Measurements from ENCODE around the gene ARSJ. TPM values are rescaled to one million over a fixed set of nuclear protein-coding genes. Genes with fewer than 3 reads are reported as not detected.

The ARSJ gene
- total and polyA plus RNA-seq, 9 donors = 2.4 to 6.9 (median 4.3) TPM

DNA sequence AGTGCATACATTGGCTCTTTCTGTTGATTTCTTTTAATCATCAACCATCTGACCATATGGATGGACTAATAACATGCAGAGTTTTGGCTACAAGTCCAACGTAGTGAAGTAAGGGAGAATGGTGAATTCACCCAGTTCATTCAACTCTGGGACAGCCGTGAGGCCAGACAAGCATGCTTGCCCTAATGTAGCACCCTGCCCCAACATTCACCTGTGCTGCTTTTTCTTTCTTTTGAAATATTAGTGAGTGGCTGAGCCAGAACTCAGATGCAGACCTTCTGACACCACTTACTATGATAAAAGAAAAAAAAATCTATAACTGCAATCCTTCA is 17.5 kb downstream of the ARSJ start:
- H3K27me3 ChIP-seq (ENCODE audit: control insufficient read depth, insufficient read depth, low read length) = no peaks in the 10 kb centered on the region
- no peak overlapping the region for H3K27ac ChIP-seq (ENCODE audit: low read length)
- no peak for DNase-seq
- H3K4me1 ChIP-seq (ENCODE audit: control insufficient read depth, insufficient read depth, low read length) = no peaks in the 10 kb centered on the region
- no peak overlapping the region for H3K4me3 ChIP-seq (ENCODE audit: low read length)
- no peaks in the 10 kb centered on the region for H3K36me3 ChIP-seq (ENCODE audit: control insufficient read depth, insufficient read depth, low read length)
- no CpG with 5 or more reads among the region's 2 CpGs for WGBS (ENCODE audit: insufficient coverage)
- no peaks in the 10 kb centered on the region for H3K9me3 ChIP-seq (replicated peaks; ENCODE audit: control insufficient read depth, low read depth, low read length)

DNA sequence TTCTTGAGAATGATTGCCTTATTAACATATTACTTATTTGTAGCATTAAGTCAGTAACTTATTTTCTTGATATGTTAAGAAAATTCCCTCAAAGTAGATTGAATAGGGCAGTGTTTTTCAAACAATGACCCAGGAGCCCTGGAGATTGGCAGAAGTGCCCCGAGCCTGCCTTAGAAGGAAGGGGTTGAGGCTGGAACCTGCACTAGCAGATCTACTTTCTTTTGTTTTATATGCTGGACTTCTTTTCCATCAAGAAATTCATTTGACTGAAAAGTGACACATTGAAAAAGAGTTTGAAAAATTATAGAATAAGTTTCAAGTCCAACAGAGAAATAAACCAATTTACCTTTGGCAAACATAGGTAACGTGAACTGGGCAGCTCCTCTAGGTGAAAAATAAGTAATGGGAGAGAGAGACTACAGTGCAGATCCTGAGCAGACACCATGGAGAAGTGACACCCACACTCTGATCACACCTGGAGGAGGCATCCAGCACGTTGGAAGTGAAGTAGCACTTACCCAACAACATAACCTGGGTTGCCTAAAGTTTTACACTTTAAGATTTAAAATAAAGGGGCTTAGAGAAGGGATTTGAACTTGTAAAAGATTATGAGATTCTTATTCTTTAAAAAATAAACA is 18.6 kb downstream of the ARSJ start:
- H3K4me1 ChIP-seq (ENCODE audit: control insufficient read depth, insufficient read depth, low read length) = no peaks in the 10 kb centered on the region
- WGBS (ENCODE audit: insufficient coverage) = no CpG with 5 or more reads among the region's 3 CpGs
- H3K36me3 ChIP-seq (ENCODE audit: control insufficient read depth, insufficient read depth, low read length) = no peaks in the 10 kb centered on the region
- H3K27ac ChIP-seq (ENCODE audit: low read length) = no peak overlapping the region
- H3K4me3 ChIP-seq (ENCODE audit: low read length) = no peak overlapping the region
- no peaks in the 10 kb centered on the region for H3K9me3 ChIP-seq (replicated peaks; ENCODE audit: control insufficient read depth, low read depth, low read length)
- no peak for DNase-seq
- no peaks in the 10 kb centered on the region for H3K27me3 ChIP-seq (ENCODE audit: control insufficient read depth, insufficient read depth, low read length)

DNA sequence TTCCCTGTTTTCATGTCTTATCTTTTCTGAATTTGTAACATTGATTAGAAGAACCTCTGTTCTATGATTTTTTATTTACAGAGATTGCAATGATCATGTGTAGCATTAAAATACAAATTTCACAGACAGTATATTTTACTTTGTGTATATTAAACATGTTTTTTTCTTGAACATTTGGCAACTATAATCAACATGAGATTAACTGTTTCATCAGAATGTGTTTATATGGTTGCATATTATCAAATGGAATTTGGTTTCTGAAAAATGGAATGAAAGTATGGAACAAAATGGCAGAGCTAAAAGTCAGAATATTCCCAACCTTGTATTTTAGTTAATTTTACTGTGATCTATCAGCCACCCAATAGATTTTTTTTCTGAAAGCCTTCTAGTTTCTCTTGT is 19.9 kb downstream of the ARSJ start:
- H3K9me3 ChIP-seq (replicated peaks; ENCODE audit: control insufficient read depth, low read depth, low read length) = no peaks in the 10 kb centered on the region
- no peak overlapping the region for H3K4me3 ChIP-seq (ENCODE audit: low read length)
- H3K27me3 ChIP-seq (ENCODE audit: control insufficient read depth, insufficient read depth, low read length) = no peaks in the 10 kb centered on the region
- no peaks in the 10 kb centered on the region for H3K4me1 ChIP-seq (ENCODE audit: control insufficient read depth, insufficient read depth, low read length)
- no peak overlapping the region for H3K27ac ChIP-seq (ENCODE audit: low read length)
- no peak for DNase-seq
- no peaks in the 10 kb centered on the region for H3K36me3 ChIP-seq (ENCODE audit: control insufficient read depth, insufficient read depth, low read length)

DNA sequence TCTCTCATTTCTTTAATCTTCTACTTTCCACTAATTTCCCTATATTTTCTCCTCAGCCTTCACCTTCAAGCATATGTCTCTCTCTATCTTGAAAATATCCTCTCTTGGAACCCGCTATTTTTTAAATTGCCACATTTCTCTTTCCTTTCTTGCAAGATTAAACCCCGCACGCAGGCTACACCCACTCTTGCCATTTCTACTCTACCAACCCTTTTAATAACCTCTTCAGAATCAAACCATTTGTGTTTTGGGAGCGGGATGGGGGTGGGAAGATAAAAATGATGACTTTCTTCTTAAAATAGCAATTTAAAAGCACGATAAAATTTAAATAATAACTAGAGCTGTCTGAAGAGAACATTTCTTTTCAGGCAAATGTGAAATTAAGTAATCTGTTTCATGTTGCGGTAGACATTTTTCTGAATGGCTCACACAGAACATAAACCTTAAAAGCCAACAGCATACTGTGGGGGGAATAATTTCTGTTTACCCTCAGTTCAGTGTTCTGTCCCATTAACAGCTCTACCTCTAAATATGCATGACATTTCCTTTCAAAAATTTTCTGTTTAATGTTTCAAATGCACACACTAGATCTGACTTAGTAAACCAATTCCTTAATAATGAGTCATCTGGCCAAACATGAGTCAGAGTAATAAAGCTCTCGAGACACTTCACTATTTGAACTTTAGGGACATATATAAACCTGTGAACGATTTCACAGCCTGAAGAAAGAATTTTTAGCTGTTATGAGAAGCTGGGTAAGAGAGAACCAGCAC is 20.5 kb downstream of the ARSJ start:
- Histone ChIP-seq H3K9me3 (replicated peaks; ENCODE audit: control insufficient read depth, low read depth, low read length) (no peaks in the 10 kb centered on the region), H3K27me3 (ENCODE audit: control insufficient read depth, insufficient read depth, low read length) (no peaks in the 10 kb centered on the region), H3K4me1 (ENCODE audit: control insufficient read depth, insufficient read depth, low read length) (no peaks in the 10 kb centered on the region), H3K27ac (ENCODE audit: low read length) (no peak overlapping the region), H3K36me3 (ENCODE audit: control insufficient read depth, insufficient read depth, low read length) (no peaks in the 10 kb centered on the region), H3K4me3 (ENCODE audit: low read length) (no peak overlapping the region)
- WGBS (ENCODE audit: insufficient coverage) = 88% methylated on average over 1 of the region's 8 CpGs
- peak; percentile 76 for DNase-seq

DNA sequence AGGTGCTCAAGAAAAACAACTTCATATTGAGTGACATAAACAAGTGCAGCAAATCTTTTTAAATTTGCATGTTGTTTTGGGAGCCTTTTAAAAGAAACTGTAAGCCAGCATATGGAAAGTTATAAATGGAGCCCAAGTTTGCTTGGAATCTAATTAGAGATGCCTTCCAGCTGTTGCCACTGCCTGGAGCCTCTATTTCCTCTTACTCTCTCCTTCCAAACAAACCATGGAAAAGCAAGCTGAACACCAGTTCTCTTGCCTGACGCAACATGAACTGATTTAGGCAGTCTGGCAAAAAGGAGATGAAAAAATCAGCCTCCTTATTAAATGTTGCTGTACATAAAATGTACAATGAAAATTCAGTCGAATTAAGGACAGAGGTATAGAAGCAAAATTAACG is 21.5 kb downstream of the ARSJ start:
- no peaks in the 10 kb centered on the region for H3K27me3 ChIP-seq (ENCODE audit: control insufficient read depth, insufficient read depth, low read length)
- H3K27ac ChIP-seq (ENCODE audit: low read length) = no peak overlapping the region
- H3K36me3 ChIP-seq (ENCODE audit: control insufficient read depth, insufficient read depth, low read length) = no peaks in the 10 kb centered on the region
- WGBS (ENCODE audit: insufficient coverage) = no CpG with 5 or more reads among the region's 3 CpGs
- H3K4me3 ChIP-seq (ENCODE audit: low read length) = no peak overlapping the region
- DNase-seq = peak; percentile 7
- H3K4me1 ChIP-seq (ENCODE audit: control insufficient read depth, insufficient read depth, low read length) = no peaks in the 10 kb centered on the region
- no peaks in the 10 kb centered on the region for H3K9me3 ChIP-seq (replicated peaks; ENCODE audit: control insufficient read depth, low read depth, low read length)

DNA sequence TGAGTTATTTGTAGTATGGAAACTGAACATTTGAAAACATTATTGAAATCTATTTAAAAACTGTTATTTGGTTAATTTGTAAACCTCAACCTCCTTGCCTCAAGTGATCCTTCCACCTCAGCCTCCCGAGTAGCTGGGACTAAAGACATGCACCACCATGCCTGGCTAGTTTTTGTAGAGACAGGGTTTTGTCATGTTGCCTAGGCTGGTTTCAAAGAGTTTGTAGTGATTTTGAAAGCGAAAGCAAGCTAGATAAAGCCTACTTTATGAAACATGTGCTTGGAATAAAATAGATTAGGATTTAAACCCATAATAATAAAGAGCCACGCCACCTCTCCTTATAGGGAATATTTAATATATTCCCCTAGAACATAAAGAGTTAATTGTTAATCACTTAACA is 23.5 kb downstream of the ARSJ start:
- Histone ChIP-seq H3K27ac (ENCODE audit: low read length) (no peak overlapping the region), H3K36me3 (ENCODE audit: control insufficient read depth, insufficient read depth, low read length) (no peaks in the 10 kb centered on the region), H3K4me1 (ENCODE audit: control insufficient read depth, insufficient read depth, low read length) (no peaks in the 10 kb centered on the region), H3K27me3 (ENCODE audit: control insufficient read depth, insufficient read depth, low read length) (no peaks in the 10 kb centered on the region), H3K4me3 (ENCODE audit: low read length) (no peak overlapping the region), H3K9me3 (replicated peaks; ENCODE audit: control insufficient read depth, low read depth, low read length) (no peaks in the 10 kb centered on the region)
- no CpG with 5 or more reads among the region's 3 CpGs for WGBS (ENCODE audit: insufficient coverage)
- DNase-seq = no peak

DNA sequence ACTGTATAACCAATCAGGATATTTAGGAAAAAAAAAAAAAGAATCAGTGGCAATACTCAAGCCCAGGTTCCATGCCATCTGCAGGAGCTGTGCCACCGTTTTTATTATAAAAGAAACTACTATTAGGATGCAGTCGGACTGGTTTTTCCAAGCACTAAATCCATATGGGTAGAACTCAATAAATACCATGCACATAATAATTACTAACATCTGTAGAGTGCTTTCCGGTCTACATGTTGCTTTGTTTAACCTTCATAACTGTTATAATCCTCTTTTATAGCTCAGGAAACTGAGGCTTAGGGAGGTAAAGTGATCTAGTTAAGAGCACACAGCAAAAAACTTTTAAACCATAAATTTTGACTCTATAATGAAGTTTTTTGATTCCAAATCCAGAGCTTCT is 24.0 kb downstream of the ARSJ start:
- Histone ChIP-seq H3K27ac (ENCODE audit: low read length) (no peak overlapping the region), H3K4me3 (ENCODE audit: low read length) (no peak overlapping the region), H3K27me3 (ENCODE audit: control insufficient read depth, insufficient read depth, low read length) (no peaks in the 10 kb centered on the region), H3K36me3 (ENCODE audit: control insufficient read depth, insufficient read depth, low read length) (no peaks in the 10 kb centered on the region), H3K4me1 (ENCODE audit: control insufficient read depth, insufficient read depth, low read length) (no peaks in the 10 kb centered on the region), H3K9me3 (replicated peaks; ENCODE audit: control insufficient read depth, low read depth, low read length) (no peaks in the 10 kb centered on the region)
- 40% methylated on average over 1 of the region's 3 CpGs for WGBS (ENCODE audit: insufficient coverage)
- DNase-seq = no peak

DNA sequence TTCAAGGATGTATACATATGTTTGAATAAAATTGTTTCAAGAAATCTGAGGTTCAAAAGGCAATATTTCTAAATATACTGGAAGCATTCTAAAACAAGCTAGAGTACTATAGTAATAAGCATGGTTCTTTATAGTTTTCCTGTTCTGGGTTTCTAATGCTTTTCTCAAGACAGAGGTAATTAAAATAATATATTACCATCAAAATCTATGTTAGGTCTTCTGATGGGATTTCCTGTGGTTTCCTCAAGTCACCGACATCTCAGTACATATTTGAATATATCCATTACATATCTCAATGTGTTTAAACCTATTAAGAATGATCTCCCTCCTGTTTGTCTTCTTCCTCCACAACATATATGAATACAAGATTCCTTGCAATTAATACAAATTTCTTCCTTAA is 25.6 kb downstream of the ARSJ start:
- DNase-seq = no peak
- H3K27me3 ChIP-seq (ENCODE audit: control insufficient read depth, insufficient read depth, low read length) = no peaks in the 10 kb centered on the region
- no peaks in the 10 kb centered on the region for H3K36me3 ChIP-seq (ENCODE audit: control insufficient read depth, insufficient read depth, low read length)
- no peak overlapping the region for H3K27ac ChIP-seq (ENCODE audit: low read length)
- no peaks in the 10 kb centered on the region for H3K9me3 ChIP-seq (replicated peaks; ENCODE audit: control insufficient read depth, low read depth, low read length)
- no peak overlapping the region for H3K4me3 ChIP-seq (ENCODE audit: low read length)
- H3K4me1 ChIP-seq (ENCODE audit: control insufficient read depth, insufficient read depth, low read length) = peaks cover 2% of the 10 kb centered on the region
- WGBS (ENCODE audit: insufficient coverage) = no CpG with 5 or more reads among the region's 1 CpG

DNA sequence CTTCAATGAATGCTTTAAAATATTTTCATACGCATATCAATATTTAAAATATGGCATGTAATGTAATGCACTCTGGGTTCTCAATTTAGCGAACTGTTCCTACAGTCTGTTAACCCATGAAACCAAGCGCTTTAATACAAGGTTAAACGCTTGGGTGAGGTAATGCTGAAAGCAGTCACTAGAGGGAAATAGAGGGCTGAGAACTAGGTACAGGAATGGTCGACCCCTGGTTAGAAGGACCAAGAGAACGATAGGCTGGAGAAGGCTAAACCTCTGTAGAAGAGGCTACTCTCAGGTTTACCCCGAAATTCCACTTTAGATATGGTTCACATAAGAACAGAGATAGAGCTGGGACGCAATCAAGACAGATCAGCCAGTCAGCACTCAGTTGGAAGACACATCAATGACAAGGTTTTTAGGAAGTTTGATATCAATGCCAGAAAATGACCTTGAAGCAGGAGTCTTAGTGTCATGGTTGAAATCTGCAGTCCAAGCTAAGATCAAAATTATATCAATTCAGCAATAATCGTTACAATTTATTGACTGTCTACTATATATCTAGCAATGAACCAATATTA is 26.9 kb downstream of the ARSJ start:
- Histone ChIP-seq H3K27ac (ENCODE audit: low read length) (no peak overlapping the region), H3K36me3 (ENCODE audit: control insufficient read depth, insufficient read depth, low read length) (no peaks in the 10 kb centered on the region), H3K4me1 (ENCODE audit: control insufficient read depth, insufficient read depth, low read length) (peaks cover 2% of the 10 kb centered on the region), H3K4me3 (ENCODE audit: low read length) (no peak overlapping the region), H3K27me3 (ENCODE audit: control insufficient read depth, insufficient read depth, low read length) (no peaks in the 10 kb centered on the region), H3K9me3 (replicated peaks; ENCODE audit: control insufficient read depth, low read depth, low read length) (no peaks in the 10 kb centered on the region)
- WGBS (ENCODE audit: insufficient coverage) = 61% methylated on average over 6 of the region's 9 CpGs
- DNase-seq = peak; percentile 14

DNA sequence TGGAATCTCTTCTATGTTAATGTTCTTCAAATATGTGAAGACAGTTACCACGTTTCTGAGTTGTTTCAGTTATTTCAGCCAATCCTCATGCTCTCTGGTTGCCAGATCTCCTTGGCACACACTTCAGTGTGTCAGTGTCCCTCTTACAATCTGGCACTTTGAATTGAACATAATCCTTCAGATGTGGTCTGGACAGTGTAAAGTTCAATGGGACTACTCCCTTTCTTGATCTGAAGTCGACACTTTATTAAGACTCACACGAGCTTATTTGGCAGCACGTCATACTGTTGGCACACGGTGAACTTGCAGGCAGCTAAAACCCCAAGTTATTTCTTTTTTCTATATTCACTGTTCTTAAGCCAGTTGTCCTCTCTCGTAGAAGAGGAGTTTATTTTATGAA is 28.2 kb downstream of the ARSJ start:
- H3K4me1 ChIP-seq (ENCODE audit: control insufficient read depth, insufficient read depth, low read length) = peaks cover 2% of the 10 kb centered on the region
- H3K36me3 ChIP-seq (ENCODE audit: control insufficient read depth, insufficient read depth, low read length) = no peaks in the 10 kb centered on the region
- H3K4me3 ChIP-seq (ENCODE audit: low read length) = no peak overlapping the region
- H3K27me3 ChIP-seq (ENCODE audit: control insufficient read depth, insufficient read depth, low read length) = no peaks in the 10 kb centered on the region
- 47% methylated on average over 2 of the region's 6 CpGs for WGBS (ENCODE audit: insufficient coverage)
- H3K9me3 ChIP-seq (replicated peaks; ENCODE audit: control insufficient read depth, low read depth, low read length) = no peaks in the 10 kb centered on the region
- H3K27ac ChIP-seq (ENCODE audit: low read length) = no peak overlapping the region
- DNase-seq = peak; percentile 78
